ENCODE measurements around the gene CDC37L1. TPM values are rescaled to one million over a fixed set of nuclear protein-coding genes. Genes with fewer than 3 reads are reported as not detected.

Gene CDC37L1
- total and polyA plus RNA-seq, 2 of the 8 experiments (the other 6 are each of a cell fraction or from before 2014, with no cell fraction given) = 4.6 to 23.8 TPM

DNA sequence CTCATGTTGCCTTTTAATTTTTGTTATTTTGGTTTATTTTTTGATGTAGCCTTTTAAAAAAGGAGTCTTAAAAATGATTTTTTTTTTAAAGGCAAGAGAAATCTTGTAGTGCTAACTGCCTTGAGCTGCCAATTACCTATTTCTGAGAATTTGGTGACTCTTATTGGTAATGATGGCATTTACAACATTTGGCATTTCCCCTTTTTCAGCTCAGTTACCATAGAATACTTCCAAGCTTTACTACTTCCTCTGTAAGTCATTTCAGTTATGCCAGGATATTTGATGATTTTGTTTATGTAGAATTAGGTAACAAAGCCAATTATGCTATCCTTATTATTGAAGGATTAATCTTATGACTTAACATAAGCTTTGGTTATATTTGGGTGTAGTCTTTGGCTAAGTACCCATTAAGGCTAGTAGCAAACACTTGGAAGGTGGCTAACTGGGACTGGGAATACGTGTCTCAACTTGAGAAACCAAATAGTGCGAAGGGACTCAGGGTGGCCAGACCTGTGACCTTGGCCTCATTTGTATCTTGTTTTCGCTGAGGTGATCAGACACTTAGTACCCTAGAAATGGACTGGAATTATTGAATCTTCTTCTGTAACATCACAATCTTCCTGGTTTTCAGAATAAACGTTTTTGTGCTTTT lies 27.7 kb downstream of the CDC37L1 start:
- CTCF ChIA-PET (ENCODE audit: partially characterized antibody) = interaction anchor here (0.6 to 0.7 kb wide), 2 partner anchors 14 to 217 kb away, joined by 3 read pairs; partner anchors contain the start of gene SLC1A1
- H3K79me1 ChIP-seq (ENCODE audit: low read depth, low read length) = no peaks in the 10 kb centered on the region
- no peak overlapping the region for H2BK20ac ChIP-seq (ENCODE audit: low read length)
- no peak overlapping the region for H2BK120ac ChIP-seq (replicated peaks; ENCODE audit: low read depth, low read length)
- no peak overlapping the region for H3K4me3 ChIP-seq (ENCODE audit: extremely low read depth in 1 of 4, insufficient read depth in 2 of 4, low read depth in 3 of 4, low read length in 4 of 4)
- DNase-seq (ENCODE audit: low read depth in 1 of 2, low spot score in 2 of 2) (no peak), FAIRE-seq (no peak)
- H3K14ac ChIP-seq (ENCODE audit: insufficient read length) = no peak overlapping the region
- no peak overlapping the region for H3K4me2 ChIP-seq (ENCODE audit: insufficient read depth in 1 of 2, low read depth in 2 of 2, low read length in 2 of 2)
- POLR2A ChIA-PET (ENCODE audit: partially characterized antibody) = interaction anchor here (0.9 kb wide), 1 partner anchor 31 kb away, joined by 3 read pairs; no protein-coding TSS in a partner anchor
- no peak overlapping the region for H2BK15ac ChIP-seq (ENCODE audit: low read length)
- no peaks in the 10 kb centered on the region for H3K27me3 ChIP-seq (replicated peaks in 1 of 4; ENCODE audit: control insufficient read depth in 3 of 4, extremely low read depth in 1 of 4, insufficient read depth in 3 of 4, low read length in 3 of 4)
- no peak overlapping the region for H3K9ac ChIP-seq (replicated peaks in 1 of 4; ENCODE audit: extremely low read depth in 1 of 4, low read depth in 3 of 4, low read length in 3 of 4)
- H3K56ac ChIP-seq (replicated peaks; ENCODE audit: insufficient read length, low read depth, low read length) = no peak overlapping the region
- no peak overlapping the region for H2AFZ ChIP-seq (ENCODE audit: low read length)
- H4K20me1 ChIP-seq (replicated peaks in 1 of 2; ENCODE audit: control insufficient read depth in 1 of 2, insufficient read depth in 2 of 2, low read length in 2 of 2) = no peaks in the 10 kb centered on the region
- H3K23ac ChIP-seq (ENCODE audit: insufficient read length) = no peak overlapping the region
- no peak overlapping the region for H4K8ac ChIP-seq (ENCODE audit: extremely low read depth, insufficient read depth, low read length)
- no peaks in the 10 kb centered on the region for H3K23me2 ChIP-seq (ENCODE audit: low read depth, low read length)
- H3K9me3 ChIP-seq (ENCODE audit: insufficient read depth in 2 of 2, low read depth in 1 of 2, low read length in 1 of 2) = no peaks in the 10 kb centered on the region
- H3K18ac ChIP-seq (ENCODE audit: extremely low read depth, low read length) = no peak overlapping the region
- H4K91ac ChIP-seq (replicated peaks; ENCODE audit: insufficient read length, low read length) = no peak overlapping the region
- no peak overlapping the region for H3K4ac ChIP-seq (replicated peaks; ENCODE audit: insufficient read length, low read depth, low read length)
- H3K36me3 ChIP-seq (ENCODE audit: control insufficient read depth in 2 of 4, insufficient read depth in 4 of 4, low read length in 3 of 4) = peaks cover 3 to 14% (median 4%) of the 10 kb centered on the region in 4 experiments; a peak in 3 of 8 replicates
- H4K5ac ChIP-seq (ENCODE audit: insufficient read length, low read depth, low read length) = no peak overlapping the region
- H2AK5ac ChIP-seq (ENCODE audit: low read depth, low read length) = no peak overlapping the region
- H3K27ac ChIP-seq (ENCODE audit: low read depth, low read length) = no peak overlapping the region
- no peak overlapping the region for H2BK5ac ChIP-seq (ENCODE audit: low read depth, low read length)
- 91% methylated on average over 4 of the region's 4 CpGs; no CpG with 5 or more reads in 1 of the 2 experiments for WGBS, 2 experiments (ENCODE audit: extremely low coverage in 1 of 2, insufficient coverage in 1 of 2, insufficient read length in 1 of 2, insufficient replicate concordance in 2 of 2, low coverage in 1 of 2, low lambda C conversion rate in 2 of 2, missing lambda C conversion rate in 1 of 2)
- no peak overlapping the region for H2BK12ac ChIP-seq (ENCODE audit: low read depth, low read length)
- H3K79me2 ChIP-seq (ENCODE audit: control insufficient read depth in 1 of 2, insufficient read depth in 2 of 2, low read length in 2 of 2) = no peaks in the 10 kb centered on the region
- H3K4me1 ChIP-seq (replicated peaks in 1 of 4; ENCODE audit: control insufficient read depth in 3 of 4, insufficient read depth in 4 of 4, low read length in 3 of 4) = no peaks in the 10 kb centered on the region
